ENCODE measurements around the gene FMN1. TPM values are rescaled to one million over a fixed set of nuclear protein-coding genes. Genes with fewer than 3 reads are reported as not detected.

FMN1 gene
- total and polyA plus RNA-seq, 2 of the 8 experiments (the other 6 are each of a cell fraction or from before 2014, with no cell fraction given): 0.27 to 3.7 TPM

DNA sequence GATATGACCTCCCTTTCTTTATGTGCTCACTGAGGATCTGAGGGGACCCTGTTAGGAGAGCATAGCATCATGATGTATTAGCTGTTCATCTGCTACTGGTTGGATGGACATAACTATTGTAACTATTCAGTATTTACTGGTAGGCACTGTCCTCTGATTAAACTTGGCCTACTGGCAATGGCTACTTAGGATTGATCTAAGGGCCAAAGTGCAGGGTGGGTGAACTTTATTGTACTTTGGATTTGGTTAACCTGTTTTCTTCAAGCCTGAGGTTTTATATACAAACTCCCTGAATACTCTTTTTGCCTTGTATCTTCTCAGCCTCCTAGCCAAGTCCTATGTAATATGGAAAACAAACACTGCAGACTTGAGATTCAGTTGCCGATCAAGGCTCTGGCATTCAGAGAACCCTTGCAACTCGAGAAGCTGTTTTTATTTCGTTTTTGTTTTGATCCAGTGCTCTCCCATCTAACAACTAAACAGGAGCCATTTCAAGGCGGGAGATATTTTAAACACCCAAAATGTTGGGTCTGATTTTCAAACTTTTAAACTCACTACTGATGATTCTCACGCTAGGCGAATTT lies 461.8 kb downstream of the FMN1 start (continued):
- TF ChIP-seq NANOG (IDR thresholded peaks at IDR 0.05; ENCODE audit: insufficient read depth, low read depth, low read length, poor library complexity, severe bottlenecking) (no peak), PHF8 (conservative IDR thresholded peaks at IDR 0.05; ENCODE audit: low read depth, low read length) (no peak), SP4 (IDR thresholded peaks at IDR 0.05; ENCODE audit: low read length) (no peak), HDAC6 (IDR thresholded peaks at IDR 0.05; ENCODE audit: low read depth, low read length) (no peak), POLR2A (IDR thresholded peaks at IDR 0.05; ENCODE audit: control extremely low read depth in 1 of 2, low read depth in 2 of 2, low read length in 2 of 2) (no peak), BRCA1 (IDR thresholded peaks at IDR 0.05; ENCODE audit: low read depth, low read length) (no peak)
